NCI-H748 (cell line): Measurements from ENCODE around the gene HMCES.
"Not testable (repeated sequence)": the region's sequence is repeated elsewhere in the genome, so short reads cannot be mapped to it uniquely, and the experiment has no call there.

ENCODE experiments used
- DNase-seq: peaks from one replicate; lab custom pipeline; 2025; ENCODE audit not compliant: unreplicated experiment; lab: John Stamatoyannopoulos, UW

Gene HMCES

DNA sequence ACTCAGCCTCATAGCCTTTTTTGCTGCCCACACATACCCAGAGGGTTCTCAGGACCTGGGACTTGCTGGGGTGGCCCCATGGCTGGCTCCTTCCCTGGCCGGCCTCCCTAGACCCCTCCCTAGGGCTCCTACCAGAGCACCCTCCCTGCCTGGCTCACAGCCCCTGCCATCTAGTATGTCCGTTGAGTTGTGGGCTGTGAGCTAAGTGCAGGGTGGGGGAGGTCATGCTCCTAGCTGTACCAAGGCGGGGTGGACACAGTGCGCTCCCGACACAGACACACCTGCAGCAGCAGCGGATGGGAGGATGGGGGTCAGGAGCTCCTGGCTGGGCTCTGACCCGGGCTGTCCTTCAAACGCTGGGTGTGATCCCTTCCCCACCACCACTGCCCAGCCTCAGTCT is 41.6 kb downstream of the HMCES start:
- no peak for DNase-seq

DNA sequence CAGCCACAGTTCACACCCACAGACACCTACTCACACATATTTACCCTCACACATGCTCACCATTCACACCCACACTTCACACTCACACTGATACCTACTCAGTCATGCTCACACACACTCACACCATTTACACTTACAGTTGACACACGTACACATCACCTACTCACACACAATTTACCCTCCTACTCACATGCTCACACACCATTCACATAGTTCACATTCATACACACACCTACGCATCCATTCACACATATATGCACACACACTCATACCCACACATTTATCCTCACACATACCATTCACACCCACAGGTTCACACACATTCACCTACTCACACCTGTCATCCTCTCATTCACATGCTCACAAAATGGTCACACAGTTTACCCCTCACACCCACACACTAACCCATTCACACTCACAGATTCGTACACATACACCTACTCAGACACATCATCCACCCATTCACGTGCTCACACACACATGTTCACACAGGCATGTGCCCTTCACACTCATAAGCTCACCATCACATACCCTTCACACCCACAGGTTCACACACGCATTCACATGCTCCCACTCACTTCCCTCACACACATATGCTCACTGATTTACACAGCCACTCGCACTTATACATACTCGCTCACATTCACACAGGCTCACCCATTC is 42.3 kb downstream of the HMCES start:
- DNase-seq = no peak

DNA sequence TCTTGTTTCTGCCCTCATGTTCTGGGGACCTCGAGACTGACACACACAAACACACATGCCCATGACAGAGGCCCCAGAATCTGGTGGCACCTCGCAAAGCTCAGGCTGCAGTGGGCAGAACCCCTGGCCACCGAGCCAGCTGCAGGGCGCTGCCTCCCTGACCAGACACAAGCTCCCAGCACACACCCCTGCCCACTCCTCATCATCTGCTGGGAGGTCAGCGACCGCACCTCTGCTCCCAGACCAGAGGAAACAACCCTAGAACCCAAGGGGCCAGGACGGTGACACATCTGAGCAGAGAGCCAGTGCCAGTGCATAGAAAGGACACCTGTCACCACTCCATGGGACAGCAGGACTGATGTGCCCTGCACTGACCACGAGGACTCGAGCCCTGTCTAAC is 43.2 kb downstream of the HMCES start:
- DNase-seq = no peak

DNA sequence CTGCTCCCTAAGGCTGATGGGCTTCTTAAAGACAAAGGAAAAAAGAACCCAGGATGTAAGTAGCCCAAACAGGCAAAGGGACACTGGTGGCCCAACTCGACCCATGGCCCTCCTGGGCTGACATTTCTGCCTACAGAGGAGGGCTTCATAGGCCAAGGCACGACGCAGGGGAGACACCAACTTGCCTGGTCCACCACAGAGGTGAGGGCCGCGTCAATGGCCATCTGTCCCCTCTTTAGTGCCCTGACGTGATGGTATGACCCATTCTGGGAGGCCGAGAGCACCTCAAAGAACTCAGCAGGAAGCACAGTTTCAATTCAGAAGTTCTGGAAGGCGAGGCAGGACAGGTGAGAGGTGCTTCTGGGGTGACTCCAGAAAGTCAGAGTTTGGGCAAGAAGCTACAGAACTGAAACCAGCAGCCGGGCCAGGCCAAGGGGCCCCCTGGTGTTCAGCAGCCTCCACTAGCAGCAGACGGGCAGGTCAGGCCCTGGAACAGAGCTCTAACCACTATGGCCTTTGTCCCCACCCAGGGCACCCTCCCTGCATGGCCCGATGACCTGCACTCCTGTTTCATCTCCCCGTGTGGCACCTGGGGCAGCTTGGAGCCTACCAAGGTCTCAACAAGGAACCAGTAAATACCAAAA is 45.1 kb downstream of the HMCES start:
- no peak for DNase-seq

DNA sequence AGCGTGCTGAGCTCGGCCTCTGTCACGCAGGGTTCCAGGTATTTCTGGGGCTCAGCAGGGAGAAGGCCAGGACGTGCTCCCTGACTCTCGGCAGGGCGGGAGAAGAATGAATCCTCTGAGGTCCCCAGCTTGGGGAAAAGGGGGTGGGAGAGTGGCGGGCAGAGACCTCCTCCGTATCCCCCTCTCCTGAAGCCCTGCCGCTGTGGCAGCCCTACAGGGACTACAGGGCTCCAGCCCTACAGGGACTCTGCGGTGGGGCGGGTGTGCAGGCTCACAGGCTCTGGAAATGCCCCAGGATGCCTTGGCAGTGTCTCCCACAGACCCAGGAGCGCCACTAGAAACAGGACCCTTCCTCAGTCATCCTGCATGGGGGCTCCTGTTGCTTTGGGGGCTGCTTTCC is 46.2 kb downstream of the HMCES start:
- no peak for DNase-seq

DNA sequence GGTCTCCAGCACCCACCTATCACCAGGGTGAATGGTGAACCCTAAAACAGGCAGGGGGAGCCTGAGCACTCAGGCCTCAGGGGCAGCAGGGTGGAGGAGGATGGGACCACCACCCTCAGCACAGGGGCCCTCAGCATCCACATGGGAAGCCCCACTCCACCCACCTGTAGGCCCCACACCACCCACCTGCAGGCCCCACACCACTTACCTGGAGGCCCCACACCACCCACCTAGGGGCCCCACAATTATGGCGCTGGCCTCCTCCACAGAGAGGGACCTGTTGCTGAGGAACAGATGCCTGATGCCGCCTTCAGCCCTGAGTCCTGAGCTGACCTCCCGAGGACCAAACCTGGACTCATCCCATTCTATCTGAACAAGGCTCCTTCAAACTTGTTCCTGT is 46.7 kb downstream of the HMCES start:
- no peak for DNase-seq

DNA sequence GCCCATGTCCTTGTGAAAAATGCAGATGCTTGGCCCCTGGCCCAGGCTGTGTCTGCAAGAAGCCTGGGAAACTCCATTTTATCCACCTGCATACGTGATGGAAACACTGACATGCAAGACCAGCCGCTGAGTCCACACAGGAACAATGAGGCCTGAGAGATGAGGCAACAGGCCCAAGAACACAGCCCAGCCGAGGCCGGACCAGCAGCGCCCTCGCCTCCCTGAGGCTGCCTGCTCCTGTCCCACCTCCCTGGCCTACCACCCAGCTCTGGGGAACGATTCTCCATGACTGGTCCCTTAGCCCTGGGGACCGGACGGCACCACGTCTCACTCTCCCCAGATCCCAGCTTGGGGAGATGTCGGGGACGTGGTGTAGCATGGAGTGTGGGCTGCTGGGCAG is 47.5 kb downstream of the HMCES start:
- no peak for DNase-seq

DNA sequence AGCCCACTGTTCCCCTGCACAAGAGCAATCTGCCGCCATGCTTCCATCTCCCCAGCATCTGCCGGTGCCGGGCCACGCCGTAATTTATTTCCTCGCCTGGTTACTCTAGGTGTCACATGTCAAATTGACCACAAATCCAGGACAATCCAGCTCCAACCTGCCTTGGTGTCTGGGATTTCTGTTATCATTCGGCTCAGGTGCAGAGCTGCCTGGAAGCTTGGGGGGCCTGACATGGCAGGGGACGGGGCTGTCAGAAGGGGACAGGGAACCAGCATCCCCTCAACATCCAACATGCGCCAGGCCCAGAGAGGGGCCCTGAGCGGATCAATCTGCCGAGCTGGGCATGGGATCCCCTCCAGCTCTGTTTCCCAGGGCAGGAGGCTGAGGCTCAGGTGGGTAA is 47.9 kb downstream of the HMCES start:
- no peak for DNase-seq

DNA sequence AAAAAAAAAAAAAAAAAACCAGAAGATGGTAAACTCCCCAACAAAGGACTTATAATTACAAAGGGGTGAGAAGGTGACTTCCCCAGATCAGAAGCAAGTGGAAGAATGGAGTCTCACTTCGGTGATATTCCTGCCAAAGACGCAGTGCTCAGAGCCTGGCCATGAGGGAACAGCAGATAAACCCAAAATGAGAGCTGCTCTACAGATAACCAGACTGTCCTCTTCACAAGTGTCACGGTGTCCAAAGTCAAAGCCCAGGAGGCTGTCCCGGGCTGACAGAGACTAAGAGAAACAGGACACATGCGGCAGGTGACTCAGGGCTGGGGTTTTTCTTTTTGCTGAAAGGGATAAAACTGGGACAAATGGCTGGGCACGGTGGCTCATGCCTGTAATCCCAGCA is 48.8 kb downstream of the HMCES start:
- DNase-seq = no peak

DNA sequence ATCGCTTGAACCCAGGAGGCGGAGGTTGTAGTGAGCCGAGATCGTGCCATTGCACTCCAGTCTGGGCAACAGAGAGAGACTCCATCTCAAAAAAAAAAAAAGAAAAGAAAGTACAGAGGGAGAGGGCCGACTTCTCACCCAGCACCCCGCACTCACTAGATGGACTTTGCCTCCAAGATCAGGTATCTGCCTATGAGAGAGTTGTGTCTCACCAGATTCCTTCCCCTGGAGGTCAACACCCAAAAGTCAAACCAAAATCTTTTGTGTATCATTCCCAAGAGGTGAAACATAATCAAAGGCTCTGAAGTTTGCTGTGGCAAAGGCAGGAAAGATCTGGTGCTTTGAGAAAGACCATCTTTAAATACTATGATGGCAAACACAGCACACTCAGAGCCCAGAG is 51.2 kb downstream of the HMCES start:
- DNase-seq = no peak

DNA sequence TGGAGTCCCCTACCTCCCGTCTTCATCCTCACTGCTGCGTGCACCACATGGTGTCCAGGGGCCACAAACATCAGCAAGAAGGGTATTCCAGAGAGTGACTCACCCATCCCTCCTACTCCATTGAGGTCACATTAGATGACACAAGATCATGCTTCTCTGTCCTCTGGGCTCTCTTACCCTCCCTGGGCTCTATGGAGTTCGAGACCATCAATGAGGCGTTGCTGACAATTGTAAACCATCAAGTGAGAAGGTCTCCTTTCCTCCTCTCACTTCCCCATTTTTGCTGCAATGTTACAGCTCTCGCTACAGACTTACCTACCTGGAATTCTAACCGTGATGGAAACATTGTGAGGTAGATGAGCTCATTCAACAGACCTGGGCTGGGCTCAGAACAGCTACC is 51.7 kb downstream of the HMCES start:
- no peak for DNase-seq

DNA sequence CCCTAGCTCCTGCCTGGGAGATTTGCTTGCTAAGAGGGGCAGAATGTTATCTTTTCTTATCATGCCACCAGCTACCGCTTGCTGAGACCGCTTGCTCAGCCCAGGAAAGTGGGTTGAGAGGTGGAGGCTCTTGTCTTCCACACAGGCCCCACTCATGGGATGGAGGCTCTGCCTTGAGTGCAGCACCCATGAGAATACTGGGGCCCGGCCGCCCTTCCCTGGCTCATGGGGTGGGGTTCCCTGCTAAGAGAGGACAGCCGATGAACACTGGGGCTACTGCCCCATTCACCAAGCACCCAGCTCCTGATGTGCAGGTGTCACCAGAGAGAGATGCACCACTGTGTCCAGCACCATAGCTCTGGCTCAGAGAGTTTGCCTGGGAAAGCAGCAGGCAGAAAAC is 55.2 kb downstream of the HMCES start:
- no peak for DNase-seq

DNA sequence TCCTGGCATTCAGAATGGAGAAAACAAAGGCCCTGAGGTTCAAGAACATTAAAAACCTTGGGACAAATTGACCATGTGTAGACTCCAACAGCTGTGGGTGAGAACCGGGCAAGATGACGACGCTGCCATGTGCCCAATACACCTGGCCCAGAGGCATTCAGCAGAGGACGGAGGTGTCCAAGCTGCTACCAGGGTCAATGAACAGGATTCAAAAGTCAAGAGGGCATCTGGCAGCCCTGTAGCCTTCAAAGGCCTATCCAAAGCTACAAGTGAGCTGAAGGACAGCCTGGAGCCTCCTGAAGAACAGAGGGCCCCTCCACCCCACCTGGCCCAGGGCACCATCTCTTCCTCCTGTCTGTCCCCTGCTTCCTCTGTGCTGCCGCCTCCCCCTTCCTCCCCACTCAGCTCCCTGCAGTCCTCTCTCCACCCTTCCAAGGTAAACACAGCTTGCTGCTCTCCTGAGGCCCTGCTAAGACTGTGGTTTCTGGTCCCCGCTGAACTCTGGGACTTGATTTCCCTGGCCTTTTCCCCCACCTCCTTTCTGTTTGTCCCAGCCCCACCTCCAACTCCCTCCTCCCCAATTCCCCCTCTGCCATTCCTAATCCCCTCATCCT is 57.5 kb downstream of the HMCES start:
- no peak for DNase-seq

DNA sequence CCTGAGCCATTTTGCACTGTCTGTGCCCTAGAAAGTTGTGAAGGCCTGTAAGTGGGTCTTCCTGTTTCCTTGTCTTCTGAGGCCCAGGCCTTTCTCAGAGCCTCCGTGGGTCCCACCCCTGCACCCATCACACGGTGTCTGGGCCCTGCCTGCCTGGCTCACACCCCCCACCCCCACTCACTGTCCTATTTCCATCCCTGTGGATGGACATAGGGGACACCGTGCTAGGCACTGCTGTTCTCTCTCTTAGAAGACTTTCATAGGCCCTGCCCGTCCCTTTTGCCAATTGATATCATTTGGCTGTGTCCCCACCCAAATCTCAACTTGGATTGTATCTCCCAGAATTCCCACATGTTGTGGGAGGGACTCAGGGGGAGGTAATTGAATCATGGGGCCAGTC is 59.0 kb downstream of the HMCES start:
- not testable (repeated sequence) for DNase-seq

DNA sequence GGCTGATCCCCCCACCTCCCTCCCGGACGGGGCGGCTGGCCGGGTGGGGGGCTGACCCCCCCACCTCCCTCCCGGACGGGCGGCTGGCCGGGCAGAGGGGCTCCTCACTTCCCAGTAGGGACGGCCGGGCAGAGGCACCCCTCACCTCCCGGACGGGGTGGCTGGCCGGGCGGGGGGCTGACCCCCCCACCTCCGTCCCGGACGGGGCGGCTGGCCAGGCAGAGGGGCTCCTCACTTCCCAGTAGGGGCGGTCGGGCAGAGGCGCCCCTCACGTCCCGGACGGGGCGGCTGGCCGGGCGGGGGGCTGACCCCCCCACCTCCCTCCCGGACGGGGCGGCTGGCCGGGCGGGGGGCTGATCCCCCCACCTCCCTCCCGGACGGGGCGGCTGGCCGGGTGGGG is 60.5 kb downstream of the HMCES start:
- DNase-seq = not testable (repeated sequence)

DNA sequence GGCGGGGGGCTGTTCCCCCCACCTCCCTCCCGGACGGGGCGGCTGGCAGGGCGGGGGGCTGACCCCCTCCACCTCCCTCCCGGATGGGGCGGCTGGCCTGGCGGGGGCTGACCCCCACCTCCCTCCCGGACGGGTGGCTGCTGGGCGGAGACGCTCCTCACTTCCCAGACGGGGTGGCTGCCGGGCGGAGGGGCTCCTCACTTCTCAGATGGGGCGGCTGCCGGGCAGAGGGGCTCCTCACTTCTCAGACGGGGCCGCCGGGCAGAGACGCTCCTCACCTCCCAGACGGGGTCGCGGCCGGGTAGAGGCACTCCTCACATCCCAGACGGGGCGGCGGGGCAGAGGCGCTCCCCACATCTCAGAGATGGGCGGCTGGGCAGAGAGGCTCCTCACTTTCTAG is 61.2 kb downstream of the HMCES start:
- not testable (repeated sequence) for DNase-seq

DNA sequence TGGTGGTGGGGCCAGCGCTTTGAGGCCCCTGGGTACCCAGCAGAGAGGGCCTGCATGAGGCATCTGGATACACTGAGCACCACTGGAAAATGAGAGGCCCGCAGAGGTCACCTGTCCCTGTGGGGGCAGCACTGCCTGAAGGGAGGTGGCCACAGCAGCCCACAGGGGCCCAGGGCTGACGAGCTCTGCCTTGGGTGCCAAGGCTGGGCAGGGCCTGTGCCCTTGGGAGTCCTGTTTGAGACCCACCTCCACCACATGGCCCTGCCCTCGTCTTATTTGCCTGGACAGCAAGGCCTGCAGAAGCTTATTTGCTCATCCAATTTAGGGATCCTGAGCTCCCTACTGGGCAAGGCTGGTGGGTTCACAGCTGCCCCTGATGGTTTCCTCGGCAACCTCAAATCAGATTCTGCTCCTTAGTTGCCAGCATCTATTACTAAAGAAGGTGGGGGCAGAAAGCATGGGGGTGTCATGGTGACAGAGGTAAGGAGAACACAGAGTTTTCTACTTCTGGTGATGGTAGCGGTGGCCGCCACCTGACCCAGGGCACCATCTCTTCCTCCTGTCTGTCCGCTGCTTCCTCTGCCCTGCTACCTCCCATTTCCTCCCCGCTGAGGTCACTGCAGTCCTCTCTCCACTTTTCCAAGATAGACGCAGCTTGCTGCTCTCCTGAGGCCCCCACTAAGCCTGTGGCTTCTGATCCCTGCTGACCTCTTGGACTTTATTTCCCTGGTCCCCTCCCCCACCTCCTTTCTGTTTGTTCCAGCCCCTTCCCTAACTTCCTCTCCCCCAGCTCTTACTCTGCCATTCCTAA is 62.9 kb downstream of the HMCES start:
- peak; percentile 8 for DNase-seq

DNA sequence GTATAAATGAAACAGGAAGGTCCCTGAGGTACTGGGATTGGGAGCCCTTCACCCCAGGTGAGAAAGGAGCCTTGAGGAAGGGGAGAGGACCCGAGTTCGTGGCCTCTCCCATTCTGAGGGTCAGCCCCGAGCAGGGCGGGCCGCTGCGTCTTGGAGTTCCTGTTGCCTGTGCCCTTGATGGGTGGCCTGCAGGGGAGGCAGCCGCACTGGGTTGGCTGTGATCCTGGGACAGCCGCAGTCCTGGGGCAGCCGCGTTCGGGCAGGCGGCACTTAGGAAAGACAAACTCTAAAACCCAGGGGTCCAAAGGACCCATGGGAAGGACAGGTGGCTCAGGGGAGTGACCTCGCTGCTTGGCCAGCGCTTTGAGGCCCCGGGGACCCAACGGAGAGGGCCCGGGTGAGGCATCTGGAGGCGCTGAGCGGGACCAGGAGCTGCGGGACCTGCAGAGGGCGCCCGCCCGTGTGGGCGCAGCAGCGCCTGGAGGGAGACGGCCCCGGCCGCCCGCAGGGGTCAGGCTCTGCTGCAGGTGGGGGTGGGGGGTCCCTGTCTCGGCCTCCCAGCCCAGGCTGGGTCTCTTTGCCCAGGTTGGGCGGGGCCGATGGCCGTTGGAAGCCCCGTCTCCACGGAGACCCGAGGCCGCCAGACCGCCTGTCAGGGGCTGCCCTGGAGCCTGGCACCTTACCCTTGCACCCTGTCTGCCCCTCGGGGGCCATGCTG is 65.1 kb downstream of the HMCES start:
- no peak for DNase-seq

DNA sequence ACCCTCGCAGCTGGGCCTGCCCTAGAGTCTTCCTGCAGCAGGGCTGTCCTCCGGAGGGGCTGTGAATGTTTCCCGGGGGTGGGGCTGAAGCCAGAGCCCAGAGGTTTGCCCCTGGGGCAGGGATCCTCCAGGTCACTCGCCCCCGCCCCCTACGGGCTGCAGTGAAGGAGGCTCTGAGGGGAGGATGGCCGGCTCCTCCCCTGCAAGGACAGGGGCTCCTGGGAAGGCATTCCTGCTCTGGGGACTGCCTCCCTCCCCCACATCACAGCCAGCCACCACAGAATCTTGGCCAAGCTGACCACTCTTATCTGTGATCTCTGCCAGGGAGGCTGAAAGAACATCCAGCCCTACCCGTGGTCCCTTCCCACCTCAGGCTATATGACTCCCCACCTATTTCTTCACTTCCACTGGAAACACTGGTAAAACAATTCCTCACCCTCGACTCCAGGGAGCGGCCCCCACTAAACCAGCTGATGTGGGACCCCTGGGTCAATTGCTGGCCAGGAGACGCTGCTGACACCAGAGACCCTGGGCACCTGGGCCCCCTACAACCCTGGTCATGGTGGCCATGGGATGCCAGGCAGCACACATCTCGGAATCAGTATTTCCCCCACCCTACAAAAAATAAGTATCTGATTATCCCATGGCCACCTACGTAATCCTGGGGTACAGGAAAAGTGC is 66.0 kb downstream of the HMCES start:
- no peak for DNase-seq

DNA sequence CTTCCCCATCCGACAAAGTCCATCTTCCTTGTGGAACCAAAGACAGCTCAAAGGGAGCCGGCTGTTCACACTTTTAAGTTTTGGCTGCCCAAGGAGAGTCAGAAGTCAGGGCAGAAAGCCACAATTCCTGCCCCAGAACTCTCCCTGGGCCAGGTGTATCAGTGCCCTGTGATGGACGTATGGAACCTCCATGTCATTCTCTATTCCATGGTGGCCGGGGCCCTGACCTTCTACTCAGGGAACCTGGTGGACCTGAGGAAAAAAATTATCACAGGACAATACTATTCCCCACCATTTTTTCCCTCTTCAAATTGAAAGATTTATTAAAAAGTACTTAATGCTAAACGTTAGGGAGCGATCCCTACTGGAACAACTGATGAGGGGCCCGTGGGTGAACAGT is 66.6 kb downstream of the HMCES start:
- no peak for DNase-seq

DNA sequence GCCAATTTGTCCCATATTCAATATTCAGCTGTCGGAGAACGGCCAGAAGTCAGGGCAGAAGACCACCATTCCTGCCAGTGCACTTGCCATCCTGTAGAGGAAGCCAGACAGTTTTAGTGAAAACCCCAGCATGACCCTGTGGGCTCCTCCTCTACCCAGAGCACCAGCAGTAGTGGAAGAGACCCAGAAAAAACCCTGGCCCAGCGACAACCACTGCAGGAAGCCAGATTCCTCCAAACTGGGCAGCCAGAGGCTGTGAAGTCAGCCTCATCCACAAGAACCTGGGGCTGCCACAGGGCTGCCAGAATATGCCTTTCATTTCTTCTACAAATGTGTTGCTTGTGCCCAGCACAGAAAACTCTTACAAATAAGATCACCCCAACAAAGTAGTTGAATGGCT is 67.3 kb downstream of the HMCES start:
- no peak for DNase-seq
